ENCODE results near the gene CCL26.

The CCL26 gene

GRCh38 chr7:75813781-75814236, 41.8 kb upstream of the CCL26 start, which contains the start of gene CCL24:
Gene CCL24, minus strand, starts transcription at chr7:75813806. Its CDS starts 91 bp downstream, at chr7:75813715.
- no peak within 1 kb of the TSS for H3K27ac ChIP-seq
- no peak for TF ChIP-seq CTCF (IDR thresholded peaks at IDR 0.05)
- TF ChIP-seq ZFX (IDR thresholded peaks at IDR 0.05; ENCODE audit: borderline replicate concordance) = no peak

- TF ChIP-seq CTCF (IDR thresholded peaks at IDR 0.05) (no peak), ZFX (IDR thresholded peaks at IDR 0.05; ENCODE audit: borderline replicate concordance) (no peak)
- no peak overlapping the region for H3K27ac ChIP-seq
Observed at GRCh38 chr7:75813084-75813483, 41.1 kb upstream of the CCL26 start.

- TF ChIP-seq ZFX (IDR thresholded peaks at IDR 0.05; ENCODE audit: borderline replicate concordance) = no peak
- no peak for TF ChIP-seq CTCF (IDR thresholded peaks at IDR 0.05)
- H3K27ac ChIP-seq = no peak overlapping the region
Observed at GRCh38 chr7:75811894-75812678, 40.1 kb upstream of the CCL26 start.

- TF ChIP-seq CTCF (IDR thresholded peaks at IDR 0.05) = no peak
- TF ChIP-seq ZFX (IDR thresholded peaks at IDR 0.05; ENCODE audit: borderline replicate concordance) = no peak
- no peak overlapping the region for H3K27ac ChIP-seq
Observed at GRCh38 chr7:75809396-75809795, 37.4 kb upstream of the CCL26 start.

- TF ChIP-seq CTCF (IDR thresholded peaks at IDR 0.05) = no peak
- no peak for TF ChIP-seq ZFX (IDR thresholded peaks at IDR 0.05; ENCODE audit: borderline replicate concordance)
Observed at GRCh38 chr7:75808106-75808505, 36.1 kb upstream of the CCL26 start.

GRCh38 chr7:75807452-75807851, 35.4 kb upstream of the CCL26 start:
- TF ChIP-seq CTCF (IDR thresholded peaks at IDR 0.05) (no peak), ZFX (IDR thresholded peaks at IDR 0.05; ENCODE audit: borderline replicate concordance) (no peak)
- H3K27ac ChIP-seq = no peak overlapping the region

More at GRCh38 chr7:75808106-75808505, 36.1 kb upstream of the CCL26 start:
- H3K27ac ChIP-seq = no peak overlapping the region

GRCh38 chr7:75806560-75807307, 34.7 kb upstream of the CCL26 start:
- TF ChIP-seq ZFX (IDR thresholded peaks at IDR 0.05; ENCODE audit: borderline replicate concordance) (no peak), CTCF (IDR thresholded peaks at IDR 0.05) (no peak)
- no peak overlapping the region for H3K27ac ChIP-seq

Measured in 22Rv1 (cell line).